Midbrain (tissue), 1 donor: ENCODE data around the gene RAB2B.
"Not testable (repeated sequence)": the region's sequence is repeated elsewhere in the genome, so short reads cannot be mapped to it uniquely, and the experiment has no call there.

Experiments
- DNase-seq: peaks from one replicate; lab custom pipeline; 2025; lab: John Stamatoyannopoulos, UW

The RAB2B gene

GRCh38 chr14:21486640-21487087, 9.9 kb upstream of the RAB2B start:
- no peak for DNase-seq

GRCh38 chr14:21476523-21476924, 235 bp downstream of the RAB2B start:
- no peak for DNase-seq

- DNase-seq, result peak; percentile 59
Observed at GRCh38 chr14:21475767-21476522, 814 bp downstream of the RAB2B start.

- DNase-seq, result no peak
Observed at GRCh38 chr14:21467616-21468015, 9.1 kb downstream of the RAB2B start.

- peak; percentile 99 for DNase-seq
Observed at GRCh38 chr14:21455912-21456667, 20.7 kb downstream of the RAB2B start, which contains the start of gene CHD8. Gene CHD8, minus strand, starts transcription at chr14:21456123. Its CDS starts 24,480 bp downstream, at chr14:21431643.

- no peak for DNase-seq
Observed at GRCh38 chr14:21455592-21455911, 21.2 kb downstream of the RAB2B start.

GRCh38 chr14:21454843-21455544, 21.8 kb downstream of the RAB2B start:
- no peak for DNase-seq

GRCh38 chr14:21449899-21450216, 26.9 kb downstream of the RAB2B start:
- DNase-seq, result no peak

- DNase-seq, result not testable (repeated sequence)
Observed at GRCh38 chr14:21442657-21443056, 34.1 kb downstream of the RAB2B start.

GRCh38 chr14:21440859-21441258, 35.9 kb downstream of the RAB2B start:
- no peak for DNase-seq

GRCh38 chr14:21437063-21437901, 39.5 kb downstream of the RAB2B start:
- DNase-seq, result peak; percentile 99

GRCh38 chr14:21436567-21437062, 40.1 kb downstream of the RAB2B start:
- no peak for DNase-seq

- no peak for DNase-seq
Observed at GRCh38 chr14:21431126-21431525, 45.6 kb downstream of the RAB2B start.

GRCh38 chr14:21428930-21429329, 47.8 kb downstream of the RAB2B start:
- no peak for DNase-seq

- no peak for DNase-seq
Observed at GRCh38 chr14:21426692-21427091, 50.1 kb downstream of the RAB2B start.

GRCh38 chr14:21419528-21419927, 57.2 kb downstream of the RAB2B start:
- no peak for DNase-seq

GRCh38 chr14:21415329-21415728, 61.4 kb downstream of the RAB2B start:
- no peak for DNase-seq

GRCh38 chr14:21414137-21414631, 62.6 kb downstream of the RAB2B start:
- no peak for DNase-seq
